HepG2 (cell line): ENCODE results near the gene NT5C3B. TPM values are rescaled to one million over a fixed set of nuclear protein-coding genes. Genes with fewer than 3 reads are reported as not detected.
A peak's percentile ranks its signal among the peaks of the same experiment; 100 is the strongest.

ENCODE experiments used
- AGO2 ChIP-seq: fragments of 200-400 bp; formaldehyde crosslinking; optimal IDR thresholded peaks from 2 replicates; pipeline ENCODE3; 2017; ENCODE audit warnings: mild to moderate bottlenecking, low read depth, low read length, moderate library complexity
- CEBPG ChIP-seq: IDR thresholded peaks from 2 replicates; pipeline ENCODE4 v1.6.1; 2016
- FOSL2 ChIP-seq: sonication (generic); formaldehyde crosslinking; IDR thresholded peaks from 2 replicates; pipeline ENCODE4 v1.4.0; 2020; ENCODE audit warnings: missing genetic modification reagents
- HNF1A ChIP-seq, 2 experiments: sonication (generic) in 1 of 2; formaldehyde crosslinking in 1 of 2; IDR thresholded peaks; 2 replicates each; pipeline versions ENCODE4 v1.4.0 to v1.6.1; 2016 to 2020; ENCODE audit warnings: borderline replicate concordance in 1 of 2, low read depth in 1 of 2, mild to moderate bottlenecking in 1 of 2, missing genetic modification reagents in 1 of 2
- IRF9 ChIP-seq: sonication (generic); formaldehyde crosslinking; IDR thresholded peaks from 2 replicates; pipeline ENCODE4 v1.8.0; 2022; ENCODE audit warnings: missing genetic modification reagents, mild to moderate bottlenecking, borderline replicate concordance
- JARID2 ChIP-seq: sonication (generic); formaldehyde crosslinking; IDR thresholded peaks from 2 replicates; pipeline ENCODE4 v1.8.1; 2023; ENCODE audit warnings: missing genetic modification reagents, inconsistent platforms; ENCODE audit not compliant: insufficient replicate concordance
- MED1 ChIP-seq: sonication (generic); formaldehyde crosslinking; IDR thresholded peaks from 2 replicates; pipeline ENCODE4 v1.4.0; 2020; ENCODE audit warnings: missing genetic modification reagents
- MLXIP ChIP-seq: sonication (generic); formaldehyde crosslinking; IDR thresholded peaks from 2 replicates; pipeline ENCODE4 v1.9.0; 2021; ENCODE audit warnings: missing genetic modification reagents, borderline replicate concordance
- NR2F2 ChIP-seq: IDR thresholded peaks from 2 replicates; pipeline ENCODE4 v1.6.1; 2012; ENCODE audit warnings: low read depth, inconsistent platforms, borderline replicate concordance
- PHF5A ChIP-seq: IDR thresholded peaks from one replicate; pipeline ENCODE4 v1.6.1; 2018; ENCODE audit warnings: low read depth, missing genetic modification reagents; ENCODE audit not compliant: unreplicated experiment
- SIX4 ChIP-seq: sonication (generic); formaldehyde crosslinking; IDR thresholded peaks from 2 replicates; pipeline ENCODE4 v1.4.0; 2020; ENCODE audit warnings: missing genetic modification reagents
- SNAPC2 ChIP-seq: sonication (generic); formaldehyde crosslinking; IDR thresholded peaks from 2 replicates; pipeline ENCODE4 v1.8.1; 2022; ENCODE audit warnings: mild to moderate bottlenecking, missing genetic modification reagents
- SPEN ChIP-seq: sonication (generic); formaldehyde crosslinking; IDR thresholded peaks from 2 replicates; pipeline ENCODE4 v1.5.1; 2020; ENCODE audit warnings: low read depth, mild to moderate bottlenecking, missing genetic modification reagents
- SRF ChIP-seq: IDR thresholded peaks from 2 replicates; pipeline ENCODE4 v1.6.1; 2011; ENCODE audit warnings: mild to moderate bottlenecking, low read depth, low read length, moderate library complexity
- ZNF17 ChIP-seq: sonication (generic); formaldehyde crosslinking; IDR thresholded peaks from 2 replicates; pipeline ENCODE4 v1.5.0; 2020; ENCODE audit warnings: mild to moderate bottlenecking, missing genetic modification reagents
- ZNF235 ChIP-seq: sonication (generic); formaldehyde crosslinking; IDR thresholded peaks from 2 replicates; pipeline ENCODE4 v1.8.1; 2023; ENCODE audit warnings: mild to moderate bottlenecking, missing genetic modification reagents, borderline replicate concordance
- ZNF33B ChIP-seq: sonication (generic); formaldehyde crosslinking; IDR thresholded peaks from 2 replicates; pipeline ENCODE4 v1.5.1; 2020; ENCODE audit warnings: mild to moderate bottlenecking, missing genetic modification reagents
- ZNF792 ChIP-seq: IDR thresholded peaks from 2 replicates; pipeline ENCODE4 v1.6.1; 2016
- ZSCAN12 ChIP-seq: sonication (generic); formaldehyde crosslinking; IDR thresholded peaks from 2 replicates; pipeline ENCODE4 v1.9.0; 2021; ENCODE audit warnings: mild to moderate bottlenecking, missing genetic modification reagents
- polyA plus RNA-seq, 8 experiments: library from polyadenylated mRNA; depleted of rRNA in 3 of 8; stranded (reverse) in 7 of 8; unstranded in 1 of 8; fragments of >200 nt; fragmentation: Illumina TruSeq in 4 of 8; extraction: Trizol in 4 of 8; gene quantifications; 2 replicates each; pipeline versions ENCODE4 v1.2.1 to v1.2.3, GENCODE V29; 2011 to 2016; ENCODE audit warnings: low read depth in 4 of 8, missing spikeins in 1 of 8, mixed read lengths in 1 of 8; ENCODE audit not compliant: insufficient read depth in 1 of 8
- total RNA-seq, 5 experiments: library from RNA; depleted of rRNA; stranded (reverse); fragments of >200 nt; fragmentation: Illumina TruSeq; extraction: Trizol; gene quantifications; 2 replicates each; pipeline ENCODE4 v1.2.3, GENCODE V29; 2016; ENCODE audit warnings: low read depth in 1 of 5
- TF ChIP-seq, protein P1 (sequence below): sonication (generic); formaldehyde crosslinking; IDR thresholded peaks from 2 replicates; pipeline ENCODE4 v1.8.1; 2023; ENCODE audit warnings: mild to moderate bottlenecking, inconsistent platforms, moderate library complexity, missing genetic modification reagents, borderline replicate concordance

Gene NT5C3B
- total and polyA plus RNA-seq, 2 of the 13 experiments (the other 11 are each of a cell fraction or from before 2014, with no cell fraction given), result 104 to 126 TPM

DNA sequence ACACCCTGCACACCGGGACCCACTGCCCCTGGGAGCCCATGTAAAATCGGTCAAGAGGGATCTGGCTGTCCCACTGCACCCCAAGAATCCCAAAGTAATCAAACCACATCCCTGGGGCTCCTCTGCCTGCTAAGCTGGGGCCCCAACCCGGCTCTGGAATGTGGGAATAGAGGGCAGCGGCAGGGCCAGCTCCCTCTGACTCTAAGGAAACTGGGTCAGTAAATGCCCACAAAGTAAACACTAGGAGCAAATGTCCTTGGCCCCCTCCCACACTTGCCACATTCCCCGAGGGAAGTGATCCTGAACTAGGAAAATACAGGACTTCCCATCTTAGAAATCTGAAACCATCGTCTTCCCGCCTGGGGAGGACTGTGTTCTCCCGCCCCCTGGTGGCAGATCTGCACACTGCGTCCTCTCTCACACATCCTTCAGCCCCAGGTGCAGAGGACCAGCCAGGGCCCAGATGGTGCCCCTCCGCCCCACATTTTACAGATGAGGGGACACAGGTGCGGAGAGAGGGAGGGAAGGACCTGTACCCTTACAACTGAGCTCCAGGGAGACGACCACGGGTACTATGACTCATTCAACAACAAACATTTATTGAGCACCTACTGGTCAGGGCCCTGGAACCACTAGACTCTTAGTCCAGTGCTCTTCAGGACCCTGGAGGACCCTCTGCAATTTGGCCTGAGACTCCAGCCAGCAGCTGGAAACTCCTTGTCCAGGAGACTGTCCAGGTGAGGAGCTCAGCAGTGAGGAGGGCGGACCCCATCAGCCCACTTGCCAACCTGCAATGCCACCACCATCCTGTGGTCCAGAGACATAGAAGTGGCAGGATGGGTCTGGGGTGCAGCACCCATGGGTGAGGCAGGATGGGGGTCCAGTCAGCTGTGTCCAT is 34.4 kb downstream of the NT5C3B start (continued):
- TF ChIP-seq MLXIP (CRISPR knock-in tag), result no peak
- TF ChIP-seq SRF, result no peak
- TF ChIP-seq AGO2, result no peak
- TF ChIP-seq SNAPC2, result peak; percentile 15; the same call in 1 of the 2 replicates
- TF ChIP-seq ZNF235, result peak; percentile 57; the same call in 1 of the 2 replicates
- no peak for TF ChIP-seq HNF1A (IDR thresholded peaks at IDR 0.05; ENCODE audit: low read depth)
- peak; percentile 65 for TF ChIP-seq HNF1A (CRISPR knock-in tag; IDR thresholded peaks at IDR 0.05; ENCODE audit: borderline replicate concordance)
- TF ChIP-seq FOSL2 (CRISPR knock-in tag), result peak; percentile 43; the same call in 1 of the 2 replicates
- TF ChIP-seq CEBPG, result peak; percentile 31; the same call in 1 of the 2 replicates
- TF ChIP-seq ZNF792, result peak; percentile 48; the same call in 1 of the 2 replicates
- no peak for TF ChIP-seq ZSCAN12 (CRISPR knock-in tag)
- TF ChIP-seq SIX4 (CRISPR knock-in tag), result peak; percentile 96
- TF ChIP-seq SPEN (CRISPR knock-in tag), result no peak
- TF ChIP-seq ZNF17 (CRISPR knock-in tag), result no peak
- peak; percentile 51; the same call in 1 of the 2 replicates for TF ChIP-seq MED1
- TF ChIP-seq, protein P1, sequence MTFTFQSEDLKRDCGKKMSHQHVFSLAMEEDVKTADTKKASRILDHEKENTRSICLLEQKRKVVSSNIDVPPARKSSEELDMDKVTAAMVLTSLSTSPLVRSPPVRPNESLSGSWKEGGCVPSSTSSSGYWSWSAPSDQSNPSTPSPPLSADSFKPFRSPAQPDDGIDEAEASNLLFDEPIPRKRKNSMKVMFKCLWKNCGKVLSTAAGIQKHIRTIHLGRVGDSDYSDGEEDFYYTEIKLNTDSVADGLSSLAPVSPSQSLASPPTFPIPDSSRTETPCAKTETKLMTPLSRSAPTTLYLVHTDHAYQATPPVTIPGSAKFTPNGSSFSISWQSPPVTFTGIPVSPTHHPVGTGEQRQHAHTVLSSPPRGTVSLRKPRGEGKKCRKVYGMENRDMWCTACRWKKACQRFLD (CRISPR knock-in tag), result no peak
- peak; percentile 42; the same call in 1 of the 2 replicates for TF ChIP-seq NR2F2
- TF ChIP-seq IRF9, result no peak
- no peak for TF ChIP-seq ZNF33B (CRISPR knock-in tag)
- no peak for TF ChIP-seq JARID2 (CRISPR knock-in tag)
- peak; percentile 64 for TF ChIP-seq PHF5A (CRISPR knock-in tag)
